Vagina (tissue), 2 donors: ENCODE results near the gene PLBD1. TPM values are rescaled to one million over a fixed set of nuclear protein-coding genes. Genes with fewer than 3 reads are reported as not detected.

Source experiments
- DNase-seq, 2 donors: peaks; one replicate each; pipeline ENCODE4 v3.0.0-alpha.2; 2017; ENCODE audit errors: extremely low spot score in 2 of 2
- H3K27ac ChIP-seq: fragments of 200-600 bp; sonication (generic); one replicate; pipeline ENCODE4 v1.5.1; 2019
- H3K27me3 ChIP-seq: fragments of 200-600 bp; sonication (generic); one replicate; pipeline ENCODE4 v1.5.1; 2019
- H3K36me3 ChIP-seq, 2 donors: fragments of 200-600 bp; sonication (generic); one replicate each; pipeline ENCODE4 v1.5.1; 2017 to 2019
- H3K4me1 ChIP-seq: fragments of 200-600 bp; sonication (generic); one replicate; pipeline ENCODE4 v1.5.1; 2019
- H3K4me3 ChIP-seq, 2 donors: fragments of 200-600 bp; sonication (generic); 1 replicate in 1 of 2; 2 replicates in 1 of 2; pipeline ENCODE4 v1.5.1; 2016 to 2019
- H3K9me3 ChIP-seq: fragments of 200-600 bp; sonication (generic); one replicate; pipeline ENCODE4 v1.5.1; 2019
- POLR2A ChIP-seq, 2 donors: fragments of 450-650 bp; IDR thresholded peaks; one replicate each; pipeline ENCODE4 v1.6.1; 2017; ENCODE audit warnings: antibody characterized with exemption in 2 of 2, mild to moderate bottlenecking in 2 of 2, moderate library complexity in 2 of 2
- POLR2AphosphoS5 ChIP-seq, 2 donors: sonication (generic); formaldehyde crosslinking; IDR thresholded peaks; one replicate each; pipeline ENCODE4 v1.9.0; 2017; ENCODE audit warnings: antibody characterized with exemption in 2 of 2, mild to moderate bottlenecking in 2 of 2, low read depth in 1 of 2; ENCODE audit not compliant: insufficient read depth in 1 of 2
- intact Hi-C: fragments of 100-400 bp; cut with DNase I; formaldehyde crosslinking; loops from one replicate; pipeline ENCODE4 v1.15.1; 2023
- total RNA-seq: library from RNA; depleted of rRNA; stranded (reverse); fragments of >200 nt; gene quantifications from one replicate; pipeline ENCODE4 v1.2.3, GENCODE V29; 2016
- TF ChIP-seq, protein P1 (sequence below), 3 experiments: fragments of 450-650 bp in 2 of 3; fragments of 200-600 bp in 1 of 3; sonication (generic) in 1 of 3; IDR thresholded peaks; one replicate each; pipeline ENCODE4 v1.5.1; 2017 to 2019; ENCODE audit warnings: antibody characterized with exemption in 3 of 3, mild to moderate bottlenecking in 2 of 3, moderate library complexity in 2 of 3

The PLBD1 gene
- total RNA-seq, 1 donor from 2014 or later: 29.0 TPM

DNA sequence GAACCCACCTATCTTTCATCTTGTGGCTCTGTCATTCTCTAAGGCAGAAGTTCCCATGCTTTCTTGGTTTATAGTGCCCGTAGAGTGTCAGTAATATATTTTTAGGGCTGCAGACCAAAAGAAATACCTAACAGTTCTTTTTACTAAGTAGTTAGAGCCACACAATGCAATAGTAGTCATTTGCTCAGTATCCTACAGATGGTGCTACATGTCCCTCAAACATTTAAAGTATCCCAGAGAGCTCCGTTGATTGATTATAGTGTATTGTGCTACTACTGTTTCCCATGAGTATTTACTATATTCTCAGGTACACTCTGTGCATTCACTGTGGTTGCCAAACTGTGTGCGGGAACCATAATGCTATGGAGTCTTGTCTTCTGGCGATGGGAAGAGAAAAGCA, 4.7 kb upstream of the PLBD1 start:
- no peak for DNase-seq
- no peaks in the 10 kb centered on the region for H3K27me3 ChIP-seq
- intact Hi-C loops: no loop called here
- H3K36me3 ChIP-seq: no peaks in the 10 kb centered on the region
- no peak for TF ChIP-seq POLR2A (IDR thresholded peaks at IDR 0.05)
- TF ChIP-seq POLR2AphosphoS5 (IDR thresholded peaks at IDR 0.05; ENCODE audit: insufficient read depth in 1 of 2, low read depth in 1 of 2): no peak
- TF ChIP-seq, protein P1, sequence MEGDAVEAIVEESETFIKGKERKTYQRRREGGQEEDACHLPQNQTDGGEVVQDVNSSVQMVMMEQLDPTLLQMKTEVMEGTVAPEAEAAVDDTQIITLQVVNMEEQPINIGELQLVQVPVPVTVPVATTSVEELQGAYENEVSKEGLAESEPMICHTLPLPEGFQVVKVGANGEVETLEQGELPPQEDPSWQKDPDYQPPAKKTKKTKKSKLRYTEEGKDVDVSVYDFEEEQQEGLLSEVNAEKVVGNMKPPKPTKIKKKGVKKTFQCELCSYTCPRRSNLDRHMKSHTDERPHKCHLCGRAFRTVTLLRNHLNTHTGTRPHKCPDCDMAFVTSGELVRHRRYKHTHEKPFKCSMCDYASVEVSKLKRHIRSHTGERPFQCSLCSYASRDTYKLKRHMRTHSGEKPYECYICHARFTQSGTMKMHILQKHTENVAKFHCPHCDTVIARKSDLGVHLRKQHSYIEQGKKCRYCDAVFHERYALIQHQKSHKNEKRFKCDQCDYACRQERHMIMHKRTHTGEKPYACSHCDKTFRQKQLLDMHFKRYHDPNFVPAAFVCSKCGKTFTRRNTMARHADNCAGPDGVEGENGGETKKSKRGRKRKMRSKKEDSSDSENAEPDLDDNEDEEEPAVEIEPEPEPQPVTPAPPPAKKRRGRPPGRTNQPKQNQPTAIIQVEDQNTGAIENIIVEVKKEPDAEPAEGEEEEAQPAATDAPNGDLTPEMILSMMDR (IDR thresholded peaks at IDR 0.05): no peak
- H3K27ac ChIP-seq: no peak overlapping the region
- H3K4me1 ChIP-seq: peaks cover 10% of the 10 kb centered on the region
- H3K9me3 ChIP-seq: no peaks in the 10 kb centered on the region
- no peak overlapping the region for H3K4me3 ChIP-seq

DNA sequence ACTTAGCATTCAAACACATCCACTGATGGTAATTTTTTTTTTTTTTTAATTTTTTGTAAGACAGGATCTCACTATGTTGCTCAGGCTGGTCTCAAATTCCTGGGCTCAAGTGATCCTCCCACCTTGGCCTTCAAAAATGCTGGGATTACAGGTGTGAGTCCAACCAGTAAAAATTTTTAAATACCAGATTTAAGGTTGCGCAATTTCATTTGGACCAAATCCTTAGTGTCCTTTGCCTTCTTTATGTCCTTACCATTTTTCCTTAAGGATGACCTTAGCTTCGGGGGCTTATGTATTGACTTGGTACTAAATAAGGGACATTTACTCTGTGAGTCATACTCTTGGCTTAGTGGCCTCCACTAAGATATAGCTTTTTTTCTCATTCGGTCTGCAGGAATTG, 4.1 kb upstream of the PLBD1 start:
- no peak for DNase-seq
- Histone ChIP-seq H3K36me3 (no peaks in the 10 kb centered on the region), H3K9me3 (no peaks in the 10 kb centered on the region), H3K27ac (no peak overlapping the region), H3K4me3 (no peak overlapping the region), H3K27me3 (no peaks in the 10 kb centered on the region), H3K4me1 (peaks cover 14% of the 10 kb centered on the region)
- intact Hi-C loops: no loop called here
- no peak for TF ChIP-seq POLR2AphosphoS5 (IDR thresholded peaks at IDR 0.05; ENCODE audit: insufficient read depth in 1 of 2, low read depth in 1 of 2)
- no peak for TF ChIP-seq POLR2A (IDR thresholded peaks at IDR 0.05)
- TF ChIP-seq, protein P1 (IDR thresholded peaks at IDR 0.05): no peak

DNA sequence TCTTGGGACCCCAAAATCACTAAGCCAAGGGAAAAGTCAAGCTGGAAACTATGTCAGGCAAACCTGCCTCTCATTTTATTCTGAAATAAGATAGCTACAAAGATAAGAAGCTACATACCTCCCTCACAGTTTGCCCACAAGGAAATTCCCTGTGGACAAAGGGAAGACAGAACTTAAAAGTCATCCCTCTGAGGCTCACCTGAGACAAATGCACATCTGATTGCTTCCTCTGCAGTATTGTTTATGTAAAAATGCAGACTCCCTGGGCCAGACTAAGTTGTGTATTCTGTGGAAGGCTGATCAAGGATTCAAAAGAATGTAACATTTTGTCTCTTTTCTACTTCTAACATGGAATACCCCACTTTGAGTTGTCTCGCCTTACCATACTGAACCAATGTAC, 2.5 kb upstream of the PLBD1 start:
- Histone ChIP-seq H3K4me1 (peaks cover 17% of the 10 kb centered on the region), H3K9me3 (no peaks in the 10 kb centered on the region), H3K36me3 (no peaks in the 10 kb centered on the region), H3K27ac (no peak overlapping the region), H3K4me3 (no peak overlapping the region), H3K27me3 (no peaks in the 10 kb centered on the region)
- intact Hi-C loops: no loop called here
- DNase-seq: no peak
- TF ChIP-seq, protein P1 (IDR thresholded peaks at IDR 0.05): no peak
- TF ChIP-seq POLR2AphosphoS5 (IDR thresholded peaks at IDR 0.05; ENCODE audit: insufficient read depth in 1 of 2, low read depth in 1 of 2) (no peak), POLR2A (IDR thresholded peaks at IDR 0.05) (no peak)

DNA sequence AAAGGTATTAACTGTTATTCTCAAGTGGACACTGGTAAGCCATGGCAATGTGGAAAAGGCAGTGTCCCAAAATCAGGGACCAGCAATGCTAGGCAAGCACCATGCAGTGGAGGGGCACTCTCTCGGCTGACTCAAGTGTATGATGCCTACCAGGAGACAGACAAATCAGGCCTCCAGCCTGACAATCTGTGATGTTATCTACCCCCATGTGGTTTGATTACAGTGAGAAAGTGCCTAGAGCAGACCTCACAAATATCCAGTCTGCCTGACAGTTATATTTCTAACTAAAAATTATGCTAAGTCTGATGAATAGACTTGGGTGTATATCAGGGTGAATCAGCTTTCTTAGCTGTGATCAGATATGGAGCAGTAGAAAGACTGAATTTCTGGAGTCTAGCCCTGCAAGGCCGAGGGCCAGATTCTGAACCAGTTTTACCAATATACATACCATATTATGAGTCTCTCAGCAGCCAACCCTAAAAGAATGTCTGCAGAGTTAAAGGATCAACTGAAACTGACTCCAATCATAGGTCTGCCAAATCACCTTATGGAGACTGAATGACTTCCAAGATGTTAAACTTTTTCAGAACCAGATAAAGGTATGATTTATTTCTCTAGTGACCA, 3.2 kb downstream of the PLBD1 start:
- Histone ChIP-seq H3K4me3 (no peak overlapping the region), H3K27me3 (no peaks in the 10 kb centered on the region), H3K27ac (no peak overlapping the region), H3K4me1 (peaks cover 13% of the 10 kb centered on the region), H3K36me3 (no peaks in the 10 kb centered on the region), H3K9me3 (no peaks in the 10 kb centered on the region)
- intact Hi-C loops: no loop called here
- DNase-seq: no peak
- no peak for TF ChIP-seq POLR2A (IDR thresholded peaks at IDR 0.05)
- TF ChIP-seq, protein P1 (IDR thresholded peaks at IDR 0.05): no peak
- no peak for TF ChIP-seq POLR2AphosphoS5 (IDR thresholded peaks at IDR 0.05; ENCODE audit: insufficient read depth in 1 of 2, low read depth in 1 of 2)

DNA sequence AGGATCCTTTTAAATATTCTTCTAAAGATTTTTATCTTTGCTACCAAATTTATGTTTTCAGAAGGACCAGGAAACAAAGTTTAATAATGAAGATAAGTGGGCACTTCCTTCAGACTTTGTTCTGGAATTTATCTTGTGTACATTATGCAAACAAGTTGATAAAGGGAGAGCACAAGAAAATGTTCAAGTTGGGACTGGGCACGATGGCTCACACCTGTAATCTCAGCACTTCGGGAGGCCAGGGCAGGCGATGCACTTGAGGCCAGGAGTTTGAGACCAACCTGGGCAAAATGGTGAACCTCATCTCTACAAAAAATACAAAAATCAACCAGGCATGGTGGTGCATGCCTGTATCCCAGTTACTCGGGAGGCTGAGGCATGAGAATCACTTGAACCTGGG, 4.6 kb downstream of the PLBD1 start:
- Histone ChIP-seq H3K4me3 (no peak overlapping the region), H3K9me3 (no peaks in the 10 kb centered on the region), H3K27ac (no peak overlapping the region), H3K36me3 (no peaks in the 10 kb centered on the region), H3K27me3 (no peaks in the 10 kb centered on the region), H3K4me1 (peaks cover 12% of the 10 kb centered on the region)
- intact Hi-C loops: no loop called here
- TF ChIP-seq POLR2AphosphoS5 (IDR thresholded peaks at IDR 0.05; ENCODE audit: insufficient read depth in 1 of 2, low read depth in 1 of 2) (no peak), POLR2A (IDR thresholded peaks at IDR 0.05) (no peak)
- TF ChIP-seq, protein P1 (IDR thresholded peaks at IDR 0.05): no peak
- DNase-seq: no peak
